ENCODE data around the gene UNK. TPM values are rescaled to one million over a fixed set of nuclear protein-coding genes. Genes with fewer than 3 reads are reported as not detected.

The UNK gene
- total RNA-seq, 1 experiment from 2014 or later: 27.8 TPM

DNA sequence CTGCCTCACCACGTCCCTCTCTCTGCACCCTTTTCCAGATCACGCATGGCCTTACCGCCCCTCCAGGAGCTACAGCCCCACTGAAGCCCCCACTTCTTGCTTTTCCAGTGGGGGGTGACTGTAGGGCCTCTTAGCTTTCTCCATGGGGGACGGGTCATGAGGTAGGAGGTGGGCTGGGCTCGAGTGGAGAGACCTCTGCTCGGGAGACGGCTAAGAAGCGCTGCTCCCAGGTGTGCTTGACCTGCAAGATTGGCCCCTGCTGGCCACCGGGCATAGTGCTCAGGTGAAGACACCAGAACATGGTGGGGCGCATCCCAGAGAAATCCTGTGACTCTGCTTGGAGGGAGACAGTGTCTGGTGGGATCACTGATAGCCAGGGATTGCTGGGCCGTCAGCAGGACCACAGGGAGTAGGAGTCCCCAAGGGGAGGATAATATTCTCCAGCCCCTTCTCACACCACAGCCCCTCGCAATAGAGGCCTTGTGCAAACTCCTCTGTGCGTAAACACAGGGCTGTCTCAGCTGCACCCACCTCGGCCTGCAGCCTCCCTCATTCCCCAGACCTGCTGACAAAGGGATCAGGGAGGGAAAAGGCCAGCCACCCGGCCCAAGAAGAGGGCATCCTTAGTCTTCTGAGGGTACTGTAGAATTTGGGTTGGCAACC is 10.7 kb upstream of the UNK start:
- no peak overlapping the region for H3K4me2 ChIP-seq
- no peaks in the 10 kb centered on the region for H3K27me3 ChIP-seq (ENCODE audit: insufficient read depth, low read depth)
- H3K36me3 ChIP-seq (ENCODE audit: low read depth): peaks cover 26% of the 10 kb centered on the region
- no peak for DNase-seq
- no peaks in the 10 kb centered on the region for H3K9me2 ChIP-seq (ENCODE audit: insufficient read depth)
- H3F3A ChIP-seq (ENCODE audit: insufficient read depth, low read depth): peaks cover 51% of the 10 kb centered on the region; the same call in 1 of the 2 replicates
- POLR2A ChIA-PET (ENCODE audit: unreplicated experiment): interaction anchor here (0.5 to 1.0 kb wide), 2 partner anchors 99 to 315 kb away, joined by 3 read pairs; no protein-coding TSS in a partner anchor
- no TSS peak for BruUV-seq (replicated peaks)
- no peak for TF ChIP-seq EZH2 (IDR thresholded peaks at IDR 0.05; ENCODE audit: low read depth)
- no peak for TF ChIP-seq CTCF (conservative IDR thresholded peaks at IDR 0.05)
- CTCF ChIA-PET: no interaction called here
- H3K4me3 ChIP-seq: no peak overlapping the region
- H3K79me2 ChIP-seq (ENCODE audit: low read depth): peaks cover 26% of the 10 kb centered on the region
- H4K20me1 ChIP-seq (ENCODE audit: insufficient read depth): peaks cover 34% of the 10 kb centered on the region
- H2AFZ ChIP-seq: no peak overlapping the region
- intact Hi-C loops (cut with micrococcal nuclease; ENCODE audit: unreplicated experiment): loop anchor here (10.0 kb wide), 2 partner anchors 231 to 501 kb away; partner anchors contain the start of gene CDK3
- no peaks in the 10 kb centered on the region for H3K9me3 ChIP-seq (ENCODE audit: insufficient read depth, low read depth)
- H3K27ac ChIP-seq: no peak overlapping the region
- peaks cover 32% of the 10 kb centered on the region for H3K4me1 ChIP-seq (replicated peaks; ENCODE audit: insufficient read depth)

- BruUV-seq (replicated peaks): no TSS peak
- Histone ChIP-seq H2AFZ (no peak overlapping the region), H3K9me3 (ENCODE audit: insufficient read depth, low read depth) (no peaks in the 10 kb centered on the region), H3K79me2 (ENCODE audit: low read depth) (peaks cover 32% of the 10 kb centered on the region), H3K9me2 (ENCODE audit: insufficient read depth) (no peaks in the 10 kb centered on the region), H3F3A (ENCODE audit: insufficient read depth, low read depth) (peaks cover 52% of the 10 kb centered on the region; the same call in 1 of the 2 replicates), H3K27me3 (ENCODE audit: insufficient read depth, low read depth) (no peaks in the 10 kb centered on the region), H3K27ac (no peak overlapping the region), H3K4me2 (no peak overlapping the region), H3K4me1 (replicated peaks; ENCODE audit: insufficient read depth) (peaks cover 32% of the 10 kb centered on the region), H4K20me1 (ENCODE audit: insufficient read depth) (peaks cover 36% of the 10 kb centered on the region), H3K4me3 (no peak overlapping the region), H3K36me3 (ENCODE audit: low read depth) (peaks cover 26% of the 10 kb centered on the region)
- intact Hi-C loops (cut with micrococcal nuclease; ENCODE audit: unreplicated experiment): loop anchor here (10.0 kb wide), 2 partner anchors 230 to 500 kb away; partner anchors contain the start of gene CDK3
- ChIA-PET CTCF (interaction anchor here (0.6 kb wide), 1 partner anchor 52 kb away, joined by 3 read pairs; no protein-coding TSS in a partner anchor), POLR2A (ENCODE audit: unreplicated experiment) (interaction anchor here (0.6 to 1.0 kb wide), 3 partner anchors 114 to 245 kb away, joined by 3 to 8 read pairs (median 3); no protein-coding TSS in a partner anchor)
- no peak for TF ChIP-seq CTCF (conservative IDR thresholded peaks at IDR 0.05)
- TF ChIP-seq EZH2 (IDR thresholded peaks at IDR 0.05; ENCODE audit: low read depth): no peak
- no peak for DNase-seq
Observed at GRCh38 chr17:75774471-75774990, 10.1 kb upstream of the UNK start.

DNA sequence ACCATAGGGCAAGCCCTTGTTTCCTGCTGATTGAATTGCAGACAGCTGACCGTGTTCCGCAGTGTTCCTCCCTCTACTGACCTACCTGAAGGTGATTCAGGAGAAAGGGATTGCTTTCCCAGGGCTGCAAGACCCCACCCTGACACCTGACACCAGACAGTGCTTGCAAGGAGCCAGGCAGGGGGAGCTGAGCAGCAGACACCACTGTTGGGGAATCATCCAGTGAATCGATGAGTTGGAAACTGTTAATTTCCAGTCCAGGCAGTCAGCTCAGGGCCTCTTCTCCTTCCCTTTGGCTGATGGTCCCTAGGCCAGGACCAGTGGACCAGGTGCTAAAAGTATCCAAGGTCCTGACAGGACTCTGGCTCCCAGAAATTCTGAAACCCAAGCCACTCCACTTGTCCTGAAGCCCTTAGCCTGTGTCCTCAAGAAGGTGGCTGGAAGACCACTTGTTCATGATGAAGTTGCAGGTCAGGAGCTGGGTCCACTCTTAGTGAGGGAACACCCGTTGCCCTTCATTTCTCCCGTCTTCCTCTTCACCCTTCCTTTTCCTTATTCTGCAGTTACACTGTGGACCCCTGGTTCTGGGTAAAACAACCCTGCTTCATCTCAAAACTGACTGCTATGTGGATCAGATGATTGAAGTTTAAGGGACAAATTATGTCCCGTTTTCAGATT is 9.5 kb upstream of the UNK start:
- intact Hi-C loops (cut with micrococcal nuclease; ENCODE audit: unreplicated experiment): loop anchor here (5.0 to 10.0 kb wide), 3 partner anchors 42 to 500 kb away; partner anchors contain the start of gene CDK3
- H3K27ac ChIP-seq: peak overlapping the region; percentile 37; the same call in 1 of the 2 replicates
- no peak overlapping the region for H2AFZ ChIP-seq
- no peaks in the 10 kb centered on the region for H3K9me3 ChIP-seq (ENCODE audit: insufficient read depth, low read depth)
- peaks cover 26% of the 10 kb centered on the region for H3K36me3 ChIP-seq (ENCODE audit: low read depth)
- TF ChIP-seq EZH2 (IDR thresholded peaks at IDR 0.05; ENCODE audit: low read depth) (no peak), CTCF (conservative IDR thresholded peaks at IDR 0.05) (no peak)
- no peaks in the 10 kb centered on the region for H3K27me3 ChIP-seq (ENCODE audit: insufficient read depth, low read depth)
- DNase-seq: peak; percentile 72 to 75
- no TSS peak for BruUV-seq (replicated peaks)
- ChIA-PET CTCF (interaction anchor here (0.6 kb wide), 1 partner anchor 53 kb away, joined by 3 read pairs; no protein-coding TSS in a partner anchor), POLR2A (ENCODE audit: unreplicated experiment) (interaction anchor here (0.6 to 1.0 kb wide), 4 partner anchors 40 to 245 kb away, joined by 3 to 8 read pairs (median 3); no protein-coding TSS in a partner anchor)
- peaks cover 32% of the 10 kb centered on the region for H3K79me2 ChIP-seq (ENCODE audit: low read depth)
- peaks cover 52% of the 10 kb centered on the region for H3F3A ChIP-seq (ENCODE audit: insufficient read depth, low read depth)
- no peaks in the 10 kb centered on the region for H3K9me2 ChIP-seq (ENCODE audit: insufficient read depth)
- peaks cover 36% of the 10 kb centered on the region for H4K20me1 ChIP-seq (ENCODE audit: insufficient read depth)
- peak overlapping the region; percentile 34 for H3K4me2 ChIP-seq
- peaks cover 33% of the 10 kb centered on the region for H3K4me1 ChIP-seq (replicated peaks; ENCODE audit: insufficient read depth)
- H3K4me3 ChIP-seq: no peak overlapping the region
